HCT116 (cell line): ENCODE measurements around the gene AAMP. TPM values are rescaled to one million over a fixed set of nuclear protein-coding genes. Genes with fewer than 3 reads are reported as not detected.
"Not testable (repeated sequence)": the region's sequence is repeated elsewhere in the genome, so short reads cannot be mapped to it uniquely, and the experiment has no call there.

Source experiments
- ATAC-seq: fragments of 200-7000 bp; cut with Tn5 transposase; 2 replicates; pipeline ENCODE4 v1.9.1; 2020; ENCODE audit warnings: mild to moderate bottlenecking, moderate library complexity
- BruUV-seq: library from RNA; stranded (reverse); fragments of 400-500 nt; replicated peaks from 2 replicates; lab custom pipeline; 2021; lab: Mats Ljungman, UMichigan
- CTCF ChIA-PET: fragments of 300-600 bp; sonication (Branson Sonifier 250); formaldehyde crosslinking; loops from one replicate; lab custom pipeline; 2021; ENCODE audit warnings: antibody characterized with exemption; lab: Charles Lee
- POLR2A ChIA-PET: fragments of 300-600, 350-600 bp; sonication (Branson Sonifier 250); formaldehyde crosslinking; loops from one replicate; lab custom pipeline; 2021; ENCODE audit warnings: antibody characterized with exemption; lab: Charles Lee
- RAD21 ChIA-PET, 2 experiments: fragments of 300-600 bp; sonication (Branson Sonifier 250); formaldehyde crosslinking; loops; one replicate each; lab custom pipeline; 2023; ENCODE audit warnings: low total read pairs in 2 of 2; ENCODE audit not compliant: uncharacterized antibody in 2 of 2, unreplicated experiment in 2 of 2, low non-redundant PET in 1 of 2; lab: Charles Lee
- DNase-seq: peaks from one replicate; pipeline ENCODE4 v3.0.0-alpha.2; 2010; ENCODE audit warnings: low read depth, low spot score
- H2AFZ ChIP-seq: fragments of 200-600 bp; shearing (Covaris generic), sonication (generic); 2 replicates; pipeline ENCODE4 v1.6.1; 2017; ENCODE audit warnings: low read depth, mixed run types, mixed read lengths, antibody characterized with exemption, low read length; ENCODE audit not compliant: poor library complexity, severe bottlenecking
- H3K27ac ChIP-seq: 2 replicates; pipeline ENCODE4 v1.5.1; 2012; ENCODE audit warnings: low read depth, low read length
- H3K27me3 ChIP-seq: fragments of 200-600 bp; sonication (generic); 2 replicates; pipeline ENCODE4 v1.6.1; 2016; ENCODE audit warnings: mixed run types, low read length, mixed read lengths; ENCODE audit not compliant: insufficient read depth
- H3K36me3 ChIP-seq, 2 experiments: fragments of 200-500 bp in 1 of 2; fragments of 200-600 bp in 1 of 2; sonication (Bioruptor generic) in 1 of 2; sonication (generic) in 1 of 2; 2 replicates each; pipeline versions ENCODE4 v1.5.1 to v1.6.1; 2014 to 2016; ENCODE audit warnings: low read length in 2 of 2, inconsistent platforms in 1 of 2, mixed read lengths in 1 of 2, mixed run types in 1 of 2; ENCODE audit not compliant: insufficient read depth in 2 of 2, control insufficient read depth in 1 of 2
- H3K4me1 ChIP-seq, 2 experiments: fragments of 200-600 bp in 1 of 2; sonication (generic) in 1 of 2; 2 replicates each; pipeline versions ENCODE4 v1.5.1 to v1.6.1; 2012 to 2017; ENCODE audit warnings: low read length in 2 of 2, inconsistent platforms in 1 of 2, mild to moderate bottlenecking in 1 of 2, mixed read lengths in 1 of 2, mixed run types in 1 of 2, moderate library complexity in 1 of 2; ENCODE audit not compliant: insufficient read depth in 2 of 2, control insufficient read depth in 1 of 2
- H3K4me2 ChIP-seq: fragments of 200-600 bp; sonication (generic); 2 replicates; pipeline ENCODE4 v1.6.1; 2017; ENCODE audit warnings: mixed run types, low read length, mixed read lengths
- H3K4me3 ChIP-seq, 2 experiments: fragments of 200-600 bp in 1 of 2; sonication (generic) in 1 of 2; replicated peaks in 1 of 2; 2 replicates each; pipeline ENCODE4 v1.5.1; 2011 to 2016; ENCODE audit warnings: low read length in 2 of 2, control low read depth in 1 of 2, low read depth in 1 of 2, mild to moderate bottlenecking in 1 of 2, mixed read lengths in 1 of 2, mixed run types in 1 of 2
- H3K79me2 ChIP-seq: fragments of 200-600 bp; sonication (generic); 2 replicates; pipeline ENCODE4 v1.6.1; 2017; ENCODE audit warnings: mild to moderate bottlenecking, mixed run types, low read length, moderate library complexity, mixed read lengths; ENCODE audit not compliant: insufficient read depth
- H3K9ac ChIP-seq: fragments of 200-600 bp; sonication (generic); 2 replicates; pipeline ENCODE4 v1.6.1; 2016; ENCODE audit warnings: low read length, mixed read lengths
- H3K9me2 ChIP-seq: fragments of 200-600 bp; sonication (generic), shearing (Covaris generic); 2 replicates; pipeline ENCODE4 v1.6.1; 2017; ENCODE audit warnings: mixed run types, mild to moderate bottlenecking, moderate library complexity; ENCODE audit not compliant: insufficient read depth
- H3K9me3 ChIP-seq, 2 experiments: fragments of 200-500 bp in 1 of 2; fragments of 200-600 bp in 1 of 2; sonication (Bioruptor generic) in 1 of 2; sonication (generic) in 1 of 2; 2 replicates each; pipeline ENCODE4 v1.6.1; 2014 to 2017; ENCODE audit warnings: low read length in 2 of 2, mixed read lengths in 2 of 2, inconsistent platforms in 1 of 2, low read depth in 1 of 2, mild to moderate bottlenecking in 1 of 2, mixed run types in 1 of 2, moderate library complexity in 1 of 2; ENCODE audit not compliant: control insufficient read depth in 1 of 2, insufficient read depth in 1 of 2
- H4K20me1 ChIP-seq: fragments of 200-600 bp; sonication (generic), shearing (Covaris generic); 2 replicates; pipeline ENCODE4 v1.6.1; 2017; ENCODE audit warnings: mixed run types, mild to moderate bottlenecking, moderate library complexity; ENCODE audit not compliant: insufficient read depth
- CBX3 ChIP-seq: IDR thresholded peaks from 2 replicates; pipeline ENCODE4 v1.6.1; 2012; ENCODE audit warnings: low read depth
- CEBPB ChIP-seq: IDR thresholded peaks from 2 replicates; pipeline ENCODE4 v1.6.1; 2012; ENCODE audit warnings: low read depth
- EGR1 ChIP-seq: IDR thresholded peaks from 2 replicates; pipeline ENCODE4 v1.6.1; 2012; ENCODE audit warnings: low read depth
- ELF1 ChIP-seq: IDR thresholded peaks from 2 replicates; pipeline ENCODE4 v1.6.1; 2012; ENCODE audit warnings: low read depth, borderline replicate concordance
- EZH2phosphoT487 ChIP-seq: fragments of 200-600 bp; IDR thresholded peaks from 2 replicates; pipeline ENCODE4 v1.6.1; 2018; ENCODE audit warnings: antibody characterized with exemption, borderline replicate concordance
- FOSL1 ChIP-seq: IDR thresholded peaks from 2 replicates; pipeline ENCODE4 v1.6.1; 2012; ENCODE audit warnings: low read depth
- JUND ChIP-seq: IDR thresholded peaks from 2 replicates; pipeline ENCODE4 v1.6.1; 2012
- MAX ChIP-seq: IDR thresholded peaks from 2 replicates; pipeline ENCODE4 v1.6.1; 2012
- POLR2AphosphoS5 ChIP-seq: IDR thresholded peaks from 2 replicates; pipeline ENCODE4 v1.6.1; 2011; ENCODE audit warnings: mild to moderate bottlenecking, low read depth, low read length, moderate library complexity
- RAD21 ChIP-seq: IDR thresholded peaks from 2 replicates; pipeline ENCODE4 v1.6.1; 2012; ENCODE audit warnings: low read depth, mild to moderate bottlenecking
- SIN3A ChIP-seq: IDR thresholded peaks from 2 replicates; pipeline ENCODE4 v1.6.1; 2012; ENCODE audit warnings: low read depth
- SP1 ChIP-seq: IDR thresholded peaks from 2 replicates; pipeline ENCODE4 v1.6.1; 2012; ENCODE audit warnings: low read depth
- SRF ChIP-seq: IDR thresholded peaks from 2 replicates; pipeline ENCODE4 v1.6.1; 2012; ENCODE audit warnings: low read depth
- TCF7L2 ChIP-seq: IDR thresholded peaks from 2 replicates; pipeline ENCODE4 v1.7.0; 2011; ENCODE audit warnings: borderline replicate concordance, inconsistent platforms; ENCODE audit not compliant: insufficient read depth, insufficient read length; ENCODE audit errors: extremely low read depth
- ZFX ChIP-seq: fragments of 450-650 bp; IDR thresholded peaks from 2 replicates; pipeline ENCODE4 v1.6.1; 2017
- intact Hi-C: fragments of 100-400 bp; cut with micrococcal nuclease; formaldehyde crosslinking; loops from 2 replicates; pipeline ENCODE4 v1.10.0; 2022
- total RNA-seq: library from RNA; stranded (reverse); gene quantifications from one replicate; pipeline ENCODE4 v1.2.1, GENCODE V29; 2021; ENCODE audit not compliant: unreplicated experiment
- TF ChIP-seq, protein P1 (sequence below), 3 experiments: fragments of 200-600 bp in 1 of 3; sonication (generic) in 1 of 3; IDR thresholded peaks in 2 of 3; conservative IDR thresholded peaks in 1 of 3; 2 replicates each; pipeline ENCODE4 v1.5.1; 2012 to 2017; ENCODE audit warnings: low read depth in 2 of 3, low read length in 2 of 3, antibody characterized with exemption in 1 of 3, borderline replicate concordance in 1 of 3, control low read depth in 1 of 3, mild to moderate bottlenecking in 1 of 3, mixed read lengths in 1 of 3, mixed run types in 1 of 3, moderate library complexity in 1 of 3; ENCODE audit not compliant: insufficient read depth in 1 of 3
- TF ChIP-seq, protein P2 (sequence below): IDR thresholded peaks from 2 replicates; pipeline ENCODE4 v1.6.1; 2012; ENCODE audit warnings: low read depth
- TF ChIP-seq, protein P3 (sequence below): IDR thresholded peaks from 2 replicates; pipeline ENCODE4 v1.6.1; 2012

AAMP gene
- total RNA-seq, 1 experiment from 2014 or later, result 111 TPM

DNA sequence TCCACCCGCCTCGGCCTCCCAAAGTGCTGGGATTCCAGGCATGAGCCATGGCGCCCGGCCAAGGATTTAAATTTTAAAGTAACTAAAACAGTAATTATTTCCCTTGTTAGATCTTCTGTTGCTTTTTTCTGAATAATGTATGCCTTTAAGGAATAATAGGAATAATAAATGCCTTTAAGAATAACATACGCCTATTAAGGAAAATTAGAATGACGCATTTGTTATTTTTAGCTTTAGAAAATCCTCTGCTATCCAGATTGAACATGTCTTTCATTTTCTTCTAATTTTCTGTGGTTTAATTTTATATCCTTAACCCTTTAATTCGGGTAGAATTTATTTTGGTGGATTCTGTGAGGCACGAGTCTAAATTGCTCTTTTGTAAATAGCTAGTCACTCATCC, 45.5 kb upstream of the AAMP start:
- no peak for DNase-seq
- H3K79me2 ChIP-seq, result no peaks in the 10 kb centered on the region
- H3K36me3 ChIP-seq, result no peaks in the 10 kb centered on the region
- no peaks in the 10 kb centered on the region for H3K9me2 ChIP-seq
- H2AFZ ChIP-seq, result no peak overlapping the region
- no peaks in the 10 kb centered on the region for H4K20me1 ChIP-seq
- no peak for ATAC-seq
- TF ChIP-seq, protein P1, sequence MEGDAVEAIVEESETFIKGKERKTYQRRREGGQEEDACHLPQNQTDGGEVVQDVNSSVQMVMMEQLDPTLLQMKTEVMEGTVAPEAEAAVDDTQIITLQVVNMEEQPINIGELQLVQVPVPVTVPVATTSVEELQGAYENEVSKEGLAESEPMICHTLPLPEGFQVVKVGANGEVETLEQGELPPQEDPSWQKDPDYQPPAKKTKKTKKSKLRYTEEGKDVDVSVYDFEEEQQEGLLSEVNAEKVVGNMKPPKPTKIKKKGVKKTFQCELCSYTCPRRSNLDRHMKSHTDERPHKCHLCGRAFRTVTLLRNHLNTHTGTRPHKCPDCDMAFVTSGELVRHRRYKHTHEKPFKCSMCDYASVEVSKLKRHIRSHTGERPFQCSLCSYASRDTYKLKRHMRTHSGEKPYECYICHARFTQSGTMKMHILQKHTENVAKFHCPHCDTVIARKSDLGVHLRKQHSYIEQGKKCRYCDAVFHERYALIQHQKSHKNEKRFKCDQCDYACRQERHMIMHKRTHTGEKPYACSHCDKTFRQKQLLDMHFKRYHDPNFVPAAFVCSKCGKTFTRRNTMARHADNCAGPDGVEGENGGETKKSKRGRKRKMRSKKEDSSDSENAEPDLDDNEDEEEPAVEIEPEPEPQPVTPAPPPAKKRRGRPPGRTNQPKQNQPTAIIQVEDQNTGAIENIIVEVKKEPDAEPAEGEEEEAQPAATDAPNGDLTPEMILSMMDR (IDR thresholded peaks at IDR 0.05 in 2 of 3, conservative IDR thresholded peaks at IDR 0.05 in 1 of 3; ENCODE audit: borderline replicate concordance in 1 of 3, insufficient read depth in 1 of 3, low read depth in 2 of 3, low read length in 2 of 3), result no peak
- TF ChIP-seq SRF, result no peak
- TF ChIP-seq, protein P2, sequence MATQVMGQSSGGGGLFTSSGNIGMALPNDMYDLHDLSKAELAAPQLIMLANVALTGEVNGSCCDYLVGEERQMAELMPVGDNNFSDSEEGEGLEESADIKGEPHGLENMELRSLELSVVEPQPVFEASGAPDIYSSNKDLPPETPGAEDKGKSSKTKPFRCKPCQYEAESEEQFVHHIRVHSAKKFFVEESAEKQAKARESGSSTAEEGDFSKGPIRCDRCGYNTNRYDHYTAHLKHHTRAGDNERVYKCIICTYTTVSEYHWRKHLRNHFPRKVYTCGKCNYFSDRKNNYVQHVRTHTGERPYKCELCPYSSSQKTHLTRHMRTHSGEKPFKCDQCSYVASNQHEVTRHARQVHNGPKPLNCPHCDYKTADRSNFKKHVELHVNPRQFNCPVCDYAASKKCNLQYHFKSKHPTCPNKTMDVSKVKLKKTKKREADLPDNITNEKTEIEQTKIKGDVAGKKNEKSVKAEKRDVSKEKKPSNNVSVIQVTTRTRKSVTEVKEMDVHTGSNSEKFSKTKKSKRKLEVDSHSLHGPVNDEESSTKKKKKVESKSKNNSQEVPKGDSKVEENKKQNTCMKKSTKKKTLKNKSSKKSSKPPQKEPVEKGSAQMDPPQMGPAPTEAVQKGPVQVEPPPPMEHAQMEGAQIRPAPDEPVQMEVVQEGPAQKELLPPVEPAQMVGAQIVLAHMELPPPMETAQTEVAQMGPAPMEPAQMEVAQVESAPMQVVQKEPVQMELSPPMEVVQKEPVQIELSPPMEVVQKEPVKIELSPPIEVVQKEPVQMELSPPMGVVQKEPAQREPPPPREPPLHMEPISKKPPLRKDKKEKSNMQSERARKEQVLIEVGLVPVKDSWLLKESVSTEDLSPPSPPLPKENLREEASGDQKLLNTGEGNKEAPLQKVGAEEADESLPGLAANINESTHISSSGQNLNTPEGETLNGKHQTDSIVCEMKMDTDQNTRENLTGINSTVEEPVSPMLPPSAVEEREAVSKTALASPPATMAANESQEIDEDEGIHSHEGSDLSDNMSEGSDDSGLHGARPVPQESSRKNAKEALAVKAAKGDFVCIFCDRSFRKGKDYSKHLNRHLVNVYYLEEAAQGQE, result no peak
- no peak for TF ChIP-seq MAX
- no peak for TF ChIP-seq RAD21
- TF ChIP-seq, protein P3, sequence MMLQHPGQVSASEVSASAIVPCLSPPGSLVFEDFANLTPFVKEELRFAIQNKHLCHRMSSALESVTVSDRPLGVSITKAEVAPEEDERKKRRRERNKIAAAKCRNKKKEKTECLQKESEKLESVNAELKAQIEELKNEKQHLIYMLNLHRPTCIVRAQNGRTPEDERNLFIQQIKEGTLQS, result no peak
- TF ChIP-seq ELF1, result no peak
- no peak for TF ChIP-seq EGR1
- no peak for TF ChIP-seq TCF7L2
- TF ChIP-seq CBX3, result no peak
- no peak for TF ChIP-seq EZH2phosphoT487
- TF ChIP-seq SIN3A, result no peak
- no peak for TF ChIP-seq POLR2AphosphoS5
- no peak for TF ChIP-seq ZFX
- no peak for TF ChIP-seq FOSL1
- TF ChIP-seq CEBPB, result no peak
- no peak for TF ChIP-seq SP1
- no peak for TF ChIP-seq JUND
- no peaks in the 10 kb centered on the region for H3K27me3 ChIP-seq
- CTCF ChIA-PET, result no interaction called here
- no peak overlapping the region for H3K27ac ChIP-seq
- no TSS peak for BruUV-seq
- POLR2A ChIA-PET, result no interaction called here
- RAD21 ChIA-PET, result no interaction called here
- no peak overlapping the region for H3K9ac ChIP-seq
- no peaks in the 10 kb centered on the region for H3K9me3 ChIP-seq
- H3K4me3 ChIP-seq, result no peak overlapping the region
- peaks cover 0 to 10% of the 10 kb centered on the region in 2 experiments; a peak in 1 of 4 replicates for H3K4me1 ChIP-seq
- H3K4me2 ChIP-seq, result no peak overlapping the region
- intact Hi-C loops, result no loop called here

GRCh38 chr2:218314764-218315163, 44.8 kb upstream of the AAMP start:
- H2AFZ ChIP-seq, H3K4me3 ChIP-seq, ATAC-seq, DNase-seq, BruUV-seq, RAD21 ChIA-PET, H3K4me2 ChIP-seq, H3K9me3 ChIP-seq, H3K9me2 ChIP-seq, H3K27ac ChIP-seq, H3K27me3 ChIP-seq, POLR2A ChIA-PET, CTCF ChIA-PET, intact Hi-C loops, H3K9ac ChIP-seq, H3K79me2 ChIP-seq, H4K20me1 ChIP-seq, H3K36me3 ChIP-seq: not testable (repeated sequence)
- peaks cover 0 to 10% of the 10 kb centered on the region in 2 experiments; a peak in 1 of 4 replicates for H3K4me1 ChIP-seq
